ENCODE results near the gene MRPS27.

MRPS27 gene

DNA sequence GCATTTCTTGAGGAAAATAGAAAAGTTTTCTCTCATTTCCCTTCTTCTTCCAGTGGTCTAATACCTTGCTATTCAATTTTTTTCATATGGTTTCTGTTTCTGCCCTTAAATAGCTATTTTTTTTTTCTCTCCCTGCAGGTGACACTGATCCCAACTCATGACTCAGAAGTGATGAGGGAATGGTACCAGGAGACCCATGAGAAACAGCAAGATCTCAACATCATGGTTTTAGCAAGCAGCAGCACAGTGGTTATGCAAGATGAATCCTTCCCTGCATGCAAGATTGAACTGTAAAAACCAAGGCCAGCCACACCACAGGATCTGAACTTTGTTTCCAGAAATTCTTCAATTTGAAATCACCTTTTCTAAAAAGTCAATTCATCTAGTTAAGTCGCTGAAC is 115.1 kb downstream of the MRPS27 start:
- Histone ChIP-seq H3K27ac (ENCODE audit: low read depth, low read length) (no peak overlapping the region), H3K79me2 (ENCODE audit: control insufficient read depth, insufficient read depth, low read length) (no peaks in the 10 kb centered on the region), H3K4ac (ENCODE audit: low read depth, low read length) (no peak overlapping the region), H3K23ac (ENCODE audit: low read length) (no peak overlapping the region), H3K36me3 (ENCODE audit: control insufficient read depth, insufficient read depth, low read length) (peaks cover 24% of the 10 kb centered on the region), H2BK120ac (ENCODE audit: low read depth, low read length) (no peak overlapping the region), H3K56ac (ENCODE audit: low read length) (no peak overlapping the region), H3K18ac (ENCODE audit: low read length) (no peak overlapping the region), H3K4me1 (ENCODE audit: control insufficient read depth, low read depth, low read length) (no peaks in the 10 kb centered on the region), H2BK15ac (replicated peaks; ENCODE audit: low read depth) (no peak overlapping the region), H3K4me2 (ENCODE audit: low read length) (no peak overlapping the region), H3K9ac (ENCODE audit: low read length) (no peak overlapping the region), H2BK5ac (ENCODE audit: low read length) (no peak overlapping the region), H4K5ac (ENCODE audit: low read length) (no peak overlapping the region), H3K4me3 (ENCODE audit: low read length) (no peak overlapping the region), H4K8ac (ENCODE audit: low read depth, low read length) (no peak overlapping the region), H3K79me1 (ENCODE audit: low read length) (no peaks in the 10 kb centered on the region), H3K27me3 (ENCODE audit: insufficient read depth, low read length, poor library complexity) (no peaks in the 10 kb centered on the region), H2AK5ac (ENCODE audit: low read length) (no peak overlapping the region)
- no peak for DNase-seq
- WGBS (ENCODE audit: extremely low coverage, insufficient coverage, low lambda C conversion rate) = no CpG with 5 or more reads among the region's 1 CpG

GRCh38 chr5:72203251-72203845 is 116.7 kb downstream of the MRPS27 start:
- H3K27me3 ChIP-seq (ENCODE audit: insufficient read depth, low read length, poor library complexity) = no peaks in the 10 kb centered on the region
- no peak overlapping the region for H4K5ac ChIP-seq (ENCODE audit: low read length)
- no peak overlapping the region for H3K4me2 ChIP-seq (ENCODE audit: low read length)
- no peak overlapping the region for H2BK120ac ChIP-seq (ENCODE audit: low read depth, low read length)
- no peak overlapping the region for H3K4ac ChIP-seq (ENCODE audit: low read depth, low read length)
- H2AK5ac ChIP-seq (ENCODE audit: low read length) = no peak overlapping the region
- no peak overlapping the region for H4K8ac ChIP-seq (ENCODE audit: low read depth, low read length)
- no peak overlapping the region for H3K18ac ChIP-seq (ENCODE audit: low read length)
- peak; percentile 51 for DNase-seq
- H3K4me1 ChIP-seq (ENCODE audit: control insufficient read depth, low read depth, low read length) = no peaks in the 10 kb centered on the region
- H3K27ac ChIP-seq (ENCODE audit: low read depth, low read length) = no peak overlapping the region
- H3K36me3 ChIP-seq (ENCODE audit: control insufficient read depth, insufficient read depth, low read length) = peaks cover 27% of the 10 kb centered on the region
- H3K23ac ChIP-seq (ENCODE audit: low read length) = no peak overlapping the region
- H3K56ac ChIP-seq (ENCODE audit: low read length) = no peak overlapping the region
- H2BK15ac ChIP-seq (replicated peaks; ENCODE audit: low read depth) = no peak overlapping the region
- H3K9ac ChIP-seq (ENCODE audit: low read length) = no peak overlapping the region
- no peak overlapping the region for H2BK5ac ChIP-seq (ENCODE audit: low read length)
- H3K79me1 ChIP-seq (ENCODE audit: low read length) = no peaks in the 10 kb centered on the region
- WGBS (ENCODE audit: extremely low coverage, insufficient coverage, low lambda C conversion rate) = no CpG with 5 or more reads among the region's 8 CpGs
- no peaks in the 10 kb centered on the region for H3K79me2 ChIP-seq (ENCODE audit: control insufficient read depth, insufficient read depth, low read length)
- no peak overlapping the region for H3K4me3 ChIP-seq (ENCODE audit: low read length)

DNA sequence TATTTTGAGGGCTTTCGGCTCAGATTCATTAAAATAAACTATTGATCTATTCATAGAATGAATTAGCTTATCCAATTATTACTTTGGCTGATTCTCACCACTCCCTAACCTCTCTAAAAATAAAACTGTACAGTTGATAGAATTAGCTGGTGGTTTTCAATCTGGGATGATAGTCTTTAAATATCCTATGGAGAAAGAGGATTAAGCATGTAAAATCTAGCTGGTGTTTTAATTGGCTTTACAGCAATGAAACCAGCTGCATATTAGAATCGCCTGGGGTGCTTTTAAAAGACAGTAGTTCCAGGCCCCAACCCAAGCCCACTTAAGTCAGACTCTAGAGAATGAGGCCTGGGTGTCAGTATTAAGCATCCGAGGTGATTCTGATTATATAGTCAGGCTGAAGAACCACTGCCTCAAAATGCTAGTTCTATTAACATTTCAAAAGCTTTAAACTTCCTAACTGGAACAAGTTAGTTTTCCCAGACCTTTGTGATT is 117.7 kb downstream of the MRPS27 start:
- no peak overlapping the region for H3K4me2 ChIP-seq (ENCODE audit: low read length)
- H3K23ac ChIP-seq (ENCODE audit: low read length) = no peak overlapping the region
- no peak overlapping the region for H3K4ac ChIP-seq (ENCODE audit: low read depth, low read length)
- H3K4me3 ChIP-seq (ENCODE audit: low read length) = no peak overlapping the region
- H2AK5ac ChIP-seq (ENCODE audit: low read length) = no peak overlapping the region
- no peak overlapping the region for H2BK5ac ChIP-seq (ENCODE audit: low read length)
- H3K27ac ChIP-seq (ENCODE audit: low read depth, low read length) = no peak overlapping the region
- no peaks in the 10 kb centered on the region for H3K79me2 ChIP-seq (ENCODE audit: control insufficient read depth, insufficient read depth, low read length)
- H4K5ac ChIP-seq (ENCODE audit: low read length) = no peak overlapping the region
- H3K9ac ChIP-seq (ENCODE audit: low read length) = no peak overlapping the region
- no peak overlapping the region for H4K8ac ChIP-seq (ENCODE audit: low read depth, low read length)
- H3K56ac ChIP-seq (ENCODE audit: low read length) = no peak overlapping the region
- WGBS (ENCODE audit: extremely low coverage, insufficient coverage, low lambda C conversion rate) = no CpG with 5 or more reads among the region's 3 CpGs
- DNase-seq = no peak
- no peak overlapping the region for H2BK120ac ChIP-seq (ENCODE audit: low read depth, low read length)
- H2BK15ac ChIP-seq (replicated peaks; ENCODE audit: low read depth) = no peak overlapping the region
- no peaks in the 10 kb centered on the region for H3K27me3 ChIP-seq (ENCODE audit: insufficient read depth, low read length, poor library complexity)
- no peaks in the 10 kb centered on the region for H3K4me1 ChIP-seq (ENCODE audit: control insufficient read depth, low read depth, low read length)
- no peak overlapping the region for H3K18ac ChIP-seq (ENCODE audit: low read length)
- H3K36me3 ChIP-seq (ENCODE audit: control insufficient read depth, insufficient read depth, low read length) = peaks cover 36% of the 10 kb centered on the region
- peaks cover 2% of the 10 kb centered on the region for H3K79me1 ChIP-seq (ENCODE audit: low read length)

DNA sequence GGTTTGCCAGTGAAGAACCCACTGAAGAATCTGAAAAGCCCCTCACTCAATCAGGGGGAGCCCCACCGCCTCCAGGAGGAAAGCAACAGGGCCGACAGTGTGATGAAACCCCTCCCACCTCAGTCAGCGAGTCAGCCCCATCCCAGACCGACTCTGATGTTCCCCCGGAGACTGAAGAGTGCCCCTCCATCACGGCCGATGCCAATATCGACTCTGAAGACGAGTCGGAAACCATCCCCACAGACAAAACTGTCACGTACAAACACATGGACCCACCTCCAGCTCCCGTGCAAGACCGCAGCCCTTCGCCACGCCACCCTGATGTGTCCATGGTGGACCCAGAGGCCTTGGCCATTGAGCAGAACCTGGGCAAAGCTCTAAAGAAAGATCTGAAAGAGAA is 120.4 kb downstream of the MRPS27 start:
- H4K8ac ChIP-seq (ENCODE audit: low read depth, low read length) = no peak overlapping the region
- peaks cover 47% of the 10 kb centered on the region for H3K36me3 ChIP-seq (ENCODE audit: control insufficient read depth, insufficient read depth, low read length)
- no peak overlapping the region for H3K4me2 ChIP-seq (ENCODE audit: low read length)
- no peaks in the 10 kb centered on the region for H3K4me1 ChIP-seq (ENCODE audit: control insufficient read depth, low read depth, low read length)
- no peak overlapping the region for H3K27ac ChIP-seq (ENCODE audit: low read depth, low read length)
- H3K79me1 ChIP-seq (ENCODE audit: low read length) = peaks cover 6% of the 10 kb centered on the region
- H2BK5ac ChIP-seq (ENCODE audit: low read length) = no peak overlapping the region
- no peak overlapping the region for H3K56ac ChIP-seq (ENCODE audit: low read length)
- no peak overlapping the region for H3K9ac ChIP-seq (ENCODE audit: low read length)
- no peak overlapping the region for H4K5ac ChIP-seq (ENCODE audit: low read length)
- no peak overlapping the region for H2AK5ac ChIP-seq (ENCODE audit: low read length)
- no peak overlapping the region for H3K4ac ChIP-seq (ENCODE audit: low read depth, low read length)
- no peak overlapping the region for H3K4me3 ChIP-seq (ENCODE audit: low read length)
- no peak overlapping the region for H3K23ac ChIP-seq (ENCODE audit: low read length)
- H3K27me3 ChIP-seq (ENCODE audit: insufficient read depth, low read length, poor library complexity) = no peaks in the 10 kb centered on the region
- no peaks in the 10 kb centered on the region for H3K79me2 ChIP-seq (ENCODE audit: control insufficient read depth, insufficient read depth, low read length)
- no CpG with 5 or more reads among the region's 15 CpGs for WGBS (ENCODE audit: extremely low coverage, insufficient coverage, low lambda C conversion rate)
- DNase-seq = no peak
- H3K18ac ChIP-seq (ENCODE audit: low read length) = no peak overlapping the region
- H2BK120ac ChIP-seq (ENCODE audit: low read depth, low read length) = no peak overlapping the region
- no peak overlapping the region for H2BK15ac ChIP-seq (replicated peaks; ENCODE audit: low read depth)

- no peak overlapping the region for H2BK15ac ChIP-seq (replicated peaks; ENCODE audit: low read depth)
- H3K27me3 ChIP-seq (ENCODE audit: insufficient read depth, low read length, poor library complexity) = no peaks in the 10 kb centered on the region
- no peak overlapping the region for H2BK5ac ChIP-seq (ENCODE audit: low read length)
- H3K79me2 ChIP-seq (ENCODE audit: control insufficient read depth, insufficient read depth, low read length) = no peaks in the 10 kb centered on the region
- H4K8ac ChIP-seq (ENCODE audit: low read depth, low read length) = no peak overlapping the region
- no CpG with 5 or more reads among the region's 5 CpGs for WGBS (ENCODE audit: extremely low coverage, insufficient coverage, low lambda C conversion rate)
- H2BK120ac ChIP-seq (ENCODE audit: low read depth, low read length) = no peak overlapping the region
- H3K4ac ChIP-seq (ENCODE audit: low read depth, low read length) = no peak overlapping the region
- DNase-seq = no peak
- no peak overlapping the region for H4K5ac ChIP-seq (ENCODE audit: low read length)
- H3K27ac ChIP-seq (ENCODE audit: low read depth, low read length) = no peak overlapping the region
- no peak overlapping the region for H3K9ac ChIP-seq (ENCODE audit: low read length)
- no peak overlapping the region for H3K18ac ChIP-seq (ENCODE audit: low read length)
- H3K79me1 ChIP-seq (ENCODE audit: low read length) = peaks cover 8% of the 10 kb centered on the region
- peaks cover 48% of the 10 kb centered on the region for H3K36me3 ChIP-seq (ENCODE audit: control insufficient read depth, insufficient read depth, low read length)
- no peak overlapping the region for H3K4me2 ChIP-seq (ENCODE audit: low read length)
- no peak overlapping the region for H3K23ac ChIP-seq (ENCODE audit: low read length)
- no peak overlapping the region for H2AK5ac ChIP-seq (ENCODE audit: low read length)
- no peak overlapping the region for H3K56ac ChIP-seq (ENCODE audit: low read length)
- H3K4me3 ChIP-seq (ENCODE audit: low read length) = no peak overlapping the region
- H3K4me1 ChIP-seq (ENCODE audit: control insufficient read depth, low read depth, low read length) = no peaks in the 10 kb centered on the region
Observed at GRCh38 chr5:72197393-72197792, 122.6 kb downstream of the MRPS27 start.

- Histone ChIP-seq H3K9ac (ENCODE audit: low read length) (no peak overlapping the region), H3K4me2 (ENCODE audit: low read length) (no peak overlapping the region), H2AK5ac (ENCODE audit: low read length) (no peak overlapping the region), H2BK120ac (ENCODE audit: low read depth, low read length) (no peak overlapping the region), H3K23ac (ENCODE audit: low read length) (no peak overlapping the region), H3K79me1 (ENCODE audit: low read length) (peaks cover 8% of the 10 kb centered on the region), H3K4me1 (ENCODE audit: control insufficient read depth, low read depth, low read length) (no peaks in the 10 kb centered on the region), H3K36me3 (ENCODE audit: control insufficient read depth, insufficient read depth, low read length) (peaks cover 46% of the 10 kb centered on the region), H4K5ac (ENCODE audit: low read length) (no peak overlapping the region), H3K27me3 (ENCODE audit: insufficient read depth, low read length, poor library complexity) (no peaks in the 10 kb centered on the region), H3K4ac (ENCODE audit: low read depth, low read length) (no peak overlapping the region), H3K4me3 (ENCODE audit: low read length) (no peak overlapping the region), H4K8ac (ENCODE audit: low read depth, low read length) (no peak overlapping the region), H2BK15ac (replicated peaks; ENCODE audit: low read depth) (no peak overlapping the region), H3K27ac (ENCODE audit: low read depth, low read length) (no peak overlapping the region), H3K79me2 (ENCODE audit: control insufficient read depth, insufficient read depth, low read length) (no peaks in the 10 kb centered on the region), H3K18ac (ENCODE audit: low read length) (no peak overlapping the region), H2BK5ac (ENCODE audit: low read length) (no peak overlapping the region), H3K56ac (ENCODE audit: low read length) (no peak overlapping the region)
- no peak for DNase-seq
- no CpG with 5 or more reads among the region's 10 CpGs for WGBS (ENCODE audit: extremely low coverage, insufficient coverage, low lambda C conversion rate)
Observed at GRCh38 chr5:72195581-72195980, 124.5 kb downstream of the MRPS27 start.
